MCF 10A (cell line): ENCODE data around the gene CSNK1G1. TPM values are rescaled to one million over a fixed set of nuclear protein-coding genes. Genes with fewer than 3 reads are reported as not detected.

Experiments used
- BruUV-seq: library from RNA; stranded (reverse); fragments of 400-500 nt; replicated peaks from 2 replicates; lab custom pipeline; 2021; lab: Mats Ljungman, UMichigan
- CTCF ChIA-PET: fragments of 300-600 bp; sonication (Branson Sonifier 250); formaldehyde crosslinking; extraction: SDS; loops from one replicate; lab custom pipeline; 2021; ENCODE audit warnings: antibody characterized with exemption, inconsistent platforms; lab: Yijun Ruan, JAX
- POLR2A ChIA-PET: fragments of 300-600, 350-650 bp; sonication (Branson Sonifier 250); formaldehyde crosslinking; extraction: SDS; loops from one replicate; lab custom pipeline; 2020; ENCODE audit warnings: antibody characterized with exemption, inconsistent platforms; lab: Yijun Ruan, JAX
- DNase-seq: peaks from one replicate; pipeline ENCODE4 v3.0.0-alpha.2; 2018; ENCODE audit not compliant: unreplicated experiment
- H3K27ac Mint-ChIP-seq: one replicate; pipeline ENCODE4 v1.8.0; 2022; ENCODE audit warnings: mild to moderate bottlenecking, low read depth, mixed read lengths; ENCODE audit not compliant: unreplicated experiment
- H3K27me3 Mint-ChIP-seq: one replicate; pipeline ENCODE4 v1.8.0; 2022; ENCODE audit warnings: mixed read lengths; ENCODE audit not compliant: insufficient read depth, unreplicated experiment
- H3K36me3 Mint-ChIP-seq: one replicate; pipeline ENCODE4 v1.8.0; 2022; ENCODE audit warnings: mild to moderate bottlenecking, moderate library complexity, mixed read lengths; ENCODE audit not compliant: insufficient read depth, unreplicated experiment
- H3K4me1 Mint-ChIP-seq: one replicate; pipeline ENCODE4 v1.8.0; 2022; ENCODE audit warnings: mixed read lengths; ENCODE audit not compliant: insufficient read depth, unreplicated experiment
- H3K4me3 Mint-ChIP-seq: one replicate; pipeline ENCODE4 v1.8.0; 2022; ENCODE audit warnings: mild to moderate bottlenecking, moderate library complexity, mixed read lengths; ENCODE audit not compliant: unreplicated experiment
- H3K9me3 Mint-ChIP-seq: one replicate; pipeline ENCODE4 v1.8.0; 2022; ENCODE audit warnings: mixed read lengths; ENCODE audit not compliant: unreplicated experiment
- intact Hi-C: fragments of 100-400 bp; cut with micrococcal nuclease; formaldehyde crosslinking; loops from 2 replicates; pipeline ENCODE4 v1.14.1; 2022
- total RNA-seq: library from RNA; stranded (reverse); gene quantifications from 2 replicates; pipeline ENCODE4 v1.2.3, GENCODE V29; 2022
- TF ChIP-seq, protein P1 (sequence below): fragments of 200-600 bp; IDR thresholded peaks from one replicate; pipeline ENCODE4 v1.8.0; 2022; ENCODE audit warnings: antibody characterized with exemption, mild to moderate bottlenecking; ENCODE audit not compliant: unreplicated experiment

CSNK1G1 gene
- total RNA-seq, 1 experiment from 2014 or later, result 31.0 TPM

DNA sequence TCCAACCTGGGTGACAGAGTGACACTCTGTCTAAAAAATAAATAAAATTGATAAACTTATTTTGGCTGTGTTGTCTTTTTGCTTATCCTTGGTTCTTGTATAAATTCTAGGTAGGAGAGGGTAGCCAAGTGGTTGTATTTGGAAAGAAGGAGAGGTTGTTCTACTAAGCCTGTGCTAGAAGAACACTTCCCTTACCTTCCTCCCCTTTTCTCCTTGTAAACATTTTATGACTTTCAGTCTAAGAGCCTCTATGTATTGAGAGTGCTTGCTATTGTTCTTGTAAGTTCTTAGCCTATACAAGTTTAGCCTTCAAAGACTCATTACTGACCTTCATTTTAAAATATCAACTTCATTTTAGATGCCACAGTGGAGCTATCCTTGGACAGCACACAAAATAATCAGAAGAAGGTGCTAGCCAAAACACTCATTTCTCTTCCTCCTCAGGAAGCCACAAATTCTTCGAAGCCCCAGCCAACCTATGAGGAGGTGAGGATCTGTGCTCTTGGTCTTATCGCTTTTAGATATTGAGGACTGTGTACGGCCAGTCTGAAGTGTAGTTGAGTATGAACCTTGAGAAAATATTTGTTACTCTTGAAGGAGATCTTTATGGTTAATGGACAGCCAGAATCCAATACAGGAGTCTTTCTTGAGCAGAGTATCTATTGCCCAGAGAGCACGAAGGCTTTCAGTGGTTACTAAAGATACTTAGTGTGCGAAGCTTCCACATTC is 238.1 kb downstream of the CSNK1G1 start:
- Mint-ChIP-seq H3K27me3 (no peaks in the 10 kb centered on the region), H3K36me3 (peaks cover 93% of the 10 kb centered on the region), H3K4me1 (peaks cover under 1% of the 10 kb centered on the region), H3K27ac (no peak overlapping the region), H3K9me3 (no peaks in the 10 kb centered on the region), H3K4me3 (no peak overlapping the region)
- DNase-seq, result no peak
- intact Hi-C loops, result no loop called here
- ChIA-PET CTCF (interaction anchor here (0.6 to 1.8 kb wide), 2 partner anchors 35 to 143 kb away, joined by 4 to 5 read pairs; no protein-coding TSS in a partner anchor), POLR2A (interaction anchor here (0.8 kb wide), 1 partner anchor 24 kb away, joined by 4 read pairs; the partner anchor contains the start of gene CIAO2A)
- no TSS peak for BruUV-seq
- TF ChIP-seq, protein P1, sequence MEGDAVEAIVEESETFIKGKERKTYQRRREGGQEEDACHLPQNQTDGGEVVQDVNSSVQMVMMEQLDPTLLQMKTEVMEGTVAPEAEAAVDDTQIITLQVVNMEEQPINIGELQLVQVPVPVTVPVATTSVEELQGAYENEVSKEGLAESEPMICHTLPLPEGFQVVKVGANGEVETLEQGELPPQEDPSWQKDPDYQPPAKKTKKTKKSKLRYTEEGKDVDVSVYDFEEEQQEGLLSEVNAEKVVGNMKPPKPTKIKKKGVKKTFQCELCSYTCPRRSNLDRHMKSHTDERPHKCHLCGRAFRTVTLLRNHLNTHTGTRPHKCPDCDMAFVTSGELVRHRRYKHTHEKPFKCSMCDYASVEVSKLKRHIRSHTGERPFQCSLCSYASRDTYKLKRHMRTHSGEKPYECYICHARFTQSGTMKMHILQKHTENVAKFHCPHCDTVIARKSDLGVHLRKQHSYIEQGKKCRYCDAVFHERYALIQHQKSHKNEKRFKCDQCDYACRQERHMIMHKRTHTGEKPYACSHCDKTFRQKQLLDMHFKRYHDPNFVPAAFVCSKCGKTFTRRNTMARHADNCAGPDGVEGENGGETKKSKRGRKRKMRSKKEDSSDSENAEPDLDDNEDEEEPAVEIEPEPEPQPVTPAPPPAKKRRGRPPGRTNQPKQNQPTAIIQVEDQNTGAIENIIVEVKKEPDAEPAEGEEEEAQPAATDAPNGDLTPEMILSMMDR, result no peak

Other genes with a start within 250 kb of the CSNK1G1 start
- gene SNX22, start 204.4 kb downstream of the CSNK1G1 start, total RNA-seq, result 0.16 and 0.25 TPM in 2 replicates
- 874 and 1,247 TPM in 2 replicates for gene PPIB, start 193.2 kb downstream of the CSNK1G1 start, total RNA-seq
- gene PCLAF, start 25.3 kb upstream of the CSNK1G1 start, total RNA-seq, result 8.6 and 22.2 TPM in 2 replicates
- 19.8 and 26.0 TPM in 2 replicates for gene TRIP4, start 31.7 kb upstream of the CSNK1G1 start, total RNA-seq
- 45.0 and 49.0 TPM in 2 replicates for gene ZNF609, start 104.4 kb upstream of the CSNK1G1 start, total RNA-seq